SK-N-SH (cell line): ENCODE data around the gene VDR. TPM values are rescaled to one million over a fixed set of nuclear protein-coding genes. Genes with fewer than 3 reads are reported as not detected.
A peak's percentile ranks its signal among the peaks of the same experiment; 100 is the strongest.

Source experiments
- CTCF ChIA-PET: fragments of 300-600, 350-600 bp; formaldehyde crosslinking; extraction: SDS; loops from one replicate; lab custom pipeline; 2021; lab: Yijun Ruan, JAX
- POLR2A ChIA-PET: fragments of 350-600 bp; sonication (Branson Sonifier 250); formaldehyde crosslinking; extraction: SDS; loops from one replicate; lab custom pipeline; 2020; ENCODE audit warnings: antibody characterized with exemption, inconsistent platforms; lab: Yijun Ruan, JAX
- DNase-seq: peaks from one replicate; pipeline ENCODE4 v3.0.0; 2012
- H2AFZ ChIP-seq: fragments of 200-600 bp; sonication (generic); 2 replicates; pipeline ENCODE4 v1.8.1; 2016; ENCODE audit warnings: antibody characterized with exemption, mild to moderate bottlenecking, low read depth
- H3F3A ChIP-seq: fragments of 200-600 bp; sonication (generic); replicated peaks from 2 replicates; pipeline ENCODE3; 2016; ENCODE audit warnings: antibody characterized with exemption, mild to moderate bottlenecking; ENCODE audit not compliant: insufficient read depth
- H3K27ac ChIP-seq, 2 experiments: fragments of 200-500 bp in 1 of 2; fragments of 200-600 bp in 1 of 2; sonication (Bioruptor generic) in 1 of 2; sonication (generic), shearing (Covaris generic) in 1 of 2; 2 replicates each; pipeline versions ENCODE4 v1.5.1 to v1.6.1; 2014 to 2016; ENCODE audit warnings: low read depth in 2 of 2, inconsistent platforms in 1 of 2, low read length in 1 of 2, mild to moderate bottlenecking in 1 of 2, mixed read lengths in 1 of 2
- H3K27me3 ChIP-seq: fragments of 200-600 bp; sonication (generic), shearing (Covaris generic); 2 replicates; pipeline ENCODE4 v1.6.1; 2016; ENCODE audit warnings: mixed run types; ENCODE audit not compliant: insufficient read depth
- H3K36me3 ChIP-seq, 2 experiments: fragments of 200-500 bp in 1 of 2; fragments of 200-600 bp in 1 of 2; sonication (Bioruptor generic) in 1 of 2; sonication (generic) in 1 of 2; replicated peaks in 1 of 2; 2 replicates each; pipeline versions ENCODE3 to v1.5.1; 2014 to 2016; ENCODE audit warnings: low read length in 1 of 2, mild to moderate bottlenecking in 1 of 2; ENCODE audit not compliant: insufficient read depth in 2 of 2, control insufficient read depth in 1 of 2
- H3K4me1 ChIP-seq, 2 experiments: fragments of 200-500 bp in 1 of 2; fragments of 200-600 bp in 1 of 2; sonication (Bioruptor generic) in 1 of 2; sonication (generic), shearing (Covaris generic) in 1 of 2; 2 replicates each; pipeline versions ENCODE4 v1.5.1 to v1.6.1; 2014 to 2016; ENCODE audit warnings: low read depth in 1 of 2, low read length in 1 of 2, mixed run types in 1 of 2; ENCODE audit not compliant: insufficient read depth in 2 of 2, control insufficient read depth in 1 of 2
- H3K4me2 ChIP-seq: fragments of 200-600 bp; sonication (generic), shearing (Covaris generic); 2 replicates; pipeline ENCODE4 v1.6.1; 2017; ENCODE audit warnings: mixed run types
- H3K4me3 ChIP-seq, 2 experiments: fragments of 200-500 bp in 1 of 2; fragments of 200-600 bp in 1 of 2; sonication (Bioruptor generic) in 1 of 2; sonication (generic), shearing (Covaris generic) in 1 of 2; 2 replicates each; pipeline versions ENCODE4 v1.5.1 to v1.8.1; 2014 to 2016; ENCODE audit warnings: low read depth in 2 of 2, inconsistent platforms in 1 of 2, low read length in 1 of 2, mild to moderate bottlenecking in 1 of 2, mixed read lengths in 1 of 2, moderate library complexity in 1 of 2
- H3K79me2 ChIP-seq: fragments of 200-600 bp; sonication (generic); 2 replicates; pipeline ENCODE4 v1.8.1; 2017; ENCODE audit warnings: mild to moderate bottlenecking; ENCODE audit not compliant: insufficient read depth
- H3K9ac ChIP-seq: fragments of 200-600 bp; sonication (generic); 2 replicates; pipeline ENCODE4 v1.6.1; 2017; ENCODE audit warnings: mixed run types
- H3K9me2 ChIP-seq: fragments of 200-600 bp; sonication (generic); 2 replicates; pipeline ENCODE4 v1.6.1; 2017; ENCODE audit warnings: mixed run types
- H3K9me3 ChIP-seq: fragments of 200-600 bp; sonication (generic); 2 replicates; pipeline ENCODE4 v1.6.1; 2017; ENCODE audit warnings: mixed run types, mild to moderate bottlenecking, moderate library complexity
- H4K20me1 ChIP-seq: fragments of 200-600 bp; sonication (generic); 2 replicates; pipeline ENCODE4 v1.6.1; 2017; ENCODE audit warnings: mild to moderate bottlenecking, mixed run types; ENCODE audit not compliant: insufficient read depth
- CHD2 ChIP-seq: fragments of 150-350 bp; IDR thresholded peaks from 2 replicates; pipeline ENCODE4 v1.6.1; 2018; ENCODE audit warnings: low read length; ENCODE audit not compliant: partially characterized antibody
- ELF1 ChIP-seq: IDR thresholded peaks from 2 replicates; pipeline ENCODE4 v1.4.0; 2012
- EP300 ChIP-seq, 2 experiments: IDR thresholded peaks; 2 replicates each; pipeline versions ENCODE4 v1.4.0 to v1.6.1; 2012; ENCODE audit warnings: borderline replicate concordance in 1 of 2, low read depth in 1 of 2, low read length in 1 of 2
- EZH2phosphoT487 ChIP-seq: fragments of 200-600 bp; sonication (generic); IDR thresholded peaks from 2 replicates; pipeline ENCODE4 v1.6.1; 2017; ENCODE audit warnings: low read depth, mixed run types, mild to moderate bottlenecking, antibody characterized with exemption, moderate library complexity, borderline replicate concordance
- FOSL2 ChIP-seq: IDR thresholded peaks from 2 replicates; pipeline ENCODE4 v1.4.0; 2012; ENCODE audit warnings: low read depth, mild to moderate bottlenecking, moderate library complexity, borderline replicate concordance
- JUND ChIP-seq: IDR thresholded peaks from 2 replicates; pipeline ENCODE4 v1.4.0; 2012
- MEF2A ChIP-seq: IDR thresholded peaks from 2 replicates; pipeline ENCODE4 v1.4.0; 2012; ENCODE audit warnings: low read depth, borderline replicate concordance
- MXI1 ChIP-seq: IDR thresholded peaks from 2 replicates; pipeline ENCODE4 v1.6.1; 2012; ENCODE audit warnings: mild to moderate bottlenecking, low read depth, low read length, improper control_type of control experiment
- NFIC ChIP-seq: IDR thresholded peaks from 2 replicates; pipeline ENCODE4 v1.4.0; 2012; ENCODE audit warnings: borderline replicate concordance
- POLR2AphosphoS5 ChIP-seq: IDR thresholded peaks from 2 replicates; pipeline ENCODE4 v1.6.1; 2012; ENCODE audit warnings: low read depth, low read length
- RAD21 ChIP-seq: IDR thresholded peaks from 2 replicates; pipeline ENCODE4 v1.6.1; 2012; ENCODE audit warnings: mild to moderate bottlenecking, low read length
- RCOR1 ChIP-seq: fragments of 150-350 bp; IDR thresholded peaks from 2 replicates; pipeline ENCODE4 v1.6.1; 2017; ENCODE audit warnings: antibody characterized with exemption, low read length
- RFX5 ChIP-seq: IDR thresholded peaks from 2 replicates; pipeline ENCODE4 v1.6.1; 2012; ENCODE audit warnings: mild to moderate bottlenecking, improper control_type of control experiment, low read length
- SIN3A ChIP-seq: IDR thresholded peaks from 2 replicates; pipeline ENCODE4 v1.6.1; 2012; ENCODE audit warnings: low read depth, mild to moderate bottlenecking, low read length, moderate library complexity, borderline replicate concordance
- TCF12 ChIP-seq: IDR thresholded peaks from 2 replicates; pipeline ENCODE4 v1.4.0; 2012
- YY1 ChIP-seq: IDR thresholded peaks from 2 replicates; pipeline ENCODE4 v1.4.0; 2012; ENCODE audit warnings: low read depth, mild to moderate bottlenecking
- WGBS: methylation state at CpG from one replicate; pipeline ENCODE4 v1.1.6; 2017; ENCODE audit warnings: low lambda C conversion rate; 5-methylcytosine and 5-hydroxymethylcytosine counted together
- polyA plus RNA-seq, 3 experiments: library from polyadenylated mRNA; depleted of rRNA; stranded (reverse); fragments of >200 nt; gene quantifications; 2 replicates each; pipeline ENCODE4 v1.2.3, GENCODE V29; 2012
- TF ChIP-seq, protein P1 (sequence below): IDR thresholded peaks from 2 replicates; pipeline ENCODE4 v1.4.0; 2012; ENCODE audit warnings: low read depth
- TF ChIP-seq, protein P2 (sequence below): IDR thresholded peaks from 2 replicates; pipeline ENCODE4 v1.4.0; 2012; ENCODE audit warnings: low read depth, borderline replicate concordance
- TF ChIP-seq, protein P3 (sequence below): fragments of 200-600 bp; sonication (generic); IDR thresholded peaks from 2 replicates; pipeline ENCODE4 v1.6.1; 2017; ENCODE audit warnings: antibody characterized with exemption, mild to moderate bottlenecking, moderate library complexity
- TF ChIP-seq, protein P4 (sequence below): fragments of 150-350 bp; IDR thresholded peaks from 2 replicates; pipeline ENCODE4 v1.6.1; 2016; ENCODE audit warnings: mild to moderate bottlenecking, low read depth, low read length

The VDR gene
- polyA plus RNA-seq, 1 of the 3 experiments (the other 2 are of a cell fraction), result 0.33 TPM

DNA sequence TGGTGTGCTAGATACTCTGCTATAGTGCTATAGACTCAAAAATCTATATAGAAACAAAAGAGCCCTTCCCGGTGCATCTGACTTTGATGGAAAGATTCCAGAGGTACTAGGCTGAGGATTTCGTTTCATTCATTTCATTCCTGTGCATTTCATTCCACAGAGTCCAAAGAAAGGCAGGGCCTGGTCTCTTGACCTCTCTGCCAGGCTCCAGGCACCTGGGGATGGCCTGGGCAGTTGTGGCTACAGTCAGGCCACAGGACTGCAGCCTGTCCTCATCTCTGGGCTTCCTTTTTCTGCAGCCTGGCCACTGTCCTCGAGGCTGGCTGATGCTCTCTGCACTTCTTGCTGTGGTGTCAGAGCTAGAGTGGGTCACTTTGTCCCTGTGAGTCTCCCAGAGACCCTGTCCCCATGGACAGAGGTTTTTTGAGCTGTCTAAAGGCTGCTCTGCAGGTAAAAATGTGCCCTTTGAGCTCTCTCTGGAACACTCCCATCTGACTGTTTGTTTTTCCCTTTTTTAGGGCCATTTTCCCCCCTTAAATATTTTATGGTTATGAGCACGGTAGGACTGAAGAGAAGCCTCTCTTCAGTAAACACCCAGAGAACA, 3.2 kb upstream of the VDR start:
- no peak overlapping the region for H3K4me2 ChIP-seq
- TF ChIP-seq MEF2A, result no peak
- no peak for TF ChIP-seq EP300 (IDR thresholded peaks at IDR 0.05; ENCODE audit: borderline replicate concordance in 1 of 2, low read depth in 1 of 2, low read length in 1 of 2)
- TF ChIP-seq MXI1, result no peak
- no peak for TF ChIP-seq EZH2phosphoT487
- no peak for TF ChIP-seq RCOR1
- TF ChIP-seq, protein P1, sequence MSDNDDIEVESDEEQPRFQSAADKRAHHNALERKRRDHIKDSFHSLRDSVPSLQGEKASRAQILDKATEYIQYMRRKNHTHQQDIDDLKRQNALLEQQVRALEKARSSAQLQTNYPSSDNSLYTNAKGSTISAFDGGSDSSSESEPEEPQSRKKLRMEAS, result no peak
- no peak for TF ChIP-seq POLR2AphosphoS5
- TF ChIP-seq SIN3A, result no peak
- TF ChIP-seq FOSL2, result no peak
- no peak for TF ChIP-seq JUND
- TF ChIP-seq, protein P2, sequence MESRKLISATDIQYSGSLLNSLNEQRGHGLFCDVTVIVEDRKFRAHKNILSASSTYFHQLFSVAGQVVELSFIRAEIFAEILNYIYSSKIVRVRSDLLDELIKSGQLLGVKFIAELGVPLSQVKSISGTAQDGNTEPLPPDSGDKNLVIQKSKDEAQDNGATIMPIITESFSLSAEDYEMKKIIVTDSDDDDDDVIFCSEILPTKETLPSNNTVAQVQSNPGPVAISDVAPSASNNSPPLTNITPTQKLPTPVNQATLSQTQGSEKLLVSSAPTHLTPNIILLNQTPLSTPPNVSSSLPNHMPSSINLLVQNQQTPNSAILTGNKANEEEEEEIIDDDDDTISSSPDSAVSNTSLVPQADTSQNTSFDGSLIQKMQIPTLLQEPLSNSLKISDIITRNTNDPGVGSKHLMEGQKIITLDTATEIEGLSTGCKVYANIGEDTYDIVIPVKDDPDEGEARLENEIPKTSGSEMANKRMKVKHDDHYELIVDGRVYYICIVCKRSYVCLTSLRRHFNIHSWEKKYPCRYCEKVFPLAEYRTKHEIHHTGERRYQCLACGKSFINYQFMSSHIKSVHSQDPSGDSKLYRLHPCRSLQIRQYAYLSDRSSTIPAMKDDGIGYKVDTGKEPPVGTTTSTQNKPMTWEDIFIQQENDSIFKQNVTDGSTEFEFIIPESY, result no peak
- TF ChIP-seq CHD2, result no peak
- no peaks in the 10 kb centered on the region for H3K9me3 ChIP-seq
- peaks cover 16% of the 10 kb centered on the region for H3K27me3 ChIP-seq
- ChIA-PET CTCF (interaction anchor here (0.6 to 1.8 kb wide), 2 partner anchors 18 to 42 kb away, joined by 3 to 5 read pairs; no protein-coding TSS in a partner anchor), POLR2A (no interaction called here)
- H3F3A ChIP-seq, result peaks cover 4% of the 10 kb centered on the region
- no peak for DNase-seq
- H3K4me1 ChIP-seq, result peaks cover 6 to 18% of the 10 kb centered on the region in 2 experiments; a peak in 2 of 4 replicates
- no peaks in the 10 kb centered on the region for H3K9me2 ChIP-seq
- no peaks in the 10 kb centered on the region for H3K79me2 ChIP-seq
- H3K9ac ChIP-seq, result no peak overlapping the region
- no peak overlapping the region for H3K4me3 ChIP-seq
- H2AFZ ChIP-seq, result no peak overlapping the region
- H3K36me3 ChIP-seq, result no peaks in the 10 kb centered on the region
- WGBS, result 29% methylated on average over 4 of the region's 4 CpGs
- H3K27ac ChIP-seq, result no peak overlapping the region
- H4K20me1 ChIP-seq, result no peaks in the 10 kb centered on the region

DNA sequence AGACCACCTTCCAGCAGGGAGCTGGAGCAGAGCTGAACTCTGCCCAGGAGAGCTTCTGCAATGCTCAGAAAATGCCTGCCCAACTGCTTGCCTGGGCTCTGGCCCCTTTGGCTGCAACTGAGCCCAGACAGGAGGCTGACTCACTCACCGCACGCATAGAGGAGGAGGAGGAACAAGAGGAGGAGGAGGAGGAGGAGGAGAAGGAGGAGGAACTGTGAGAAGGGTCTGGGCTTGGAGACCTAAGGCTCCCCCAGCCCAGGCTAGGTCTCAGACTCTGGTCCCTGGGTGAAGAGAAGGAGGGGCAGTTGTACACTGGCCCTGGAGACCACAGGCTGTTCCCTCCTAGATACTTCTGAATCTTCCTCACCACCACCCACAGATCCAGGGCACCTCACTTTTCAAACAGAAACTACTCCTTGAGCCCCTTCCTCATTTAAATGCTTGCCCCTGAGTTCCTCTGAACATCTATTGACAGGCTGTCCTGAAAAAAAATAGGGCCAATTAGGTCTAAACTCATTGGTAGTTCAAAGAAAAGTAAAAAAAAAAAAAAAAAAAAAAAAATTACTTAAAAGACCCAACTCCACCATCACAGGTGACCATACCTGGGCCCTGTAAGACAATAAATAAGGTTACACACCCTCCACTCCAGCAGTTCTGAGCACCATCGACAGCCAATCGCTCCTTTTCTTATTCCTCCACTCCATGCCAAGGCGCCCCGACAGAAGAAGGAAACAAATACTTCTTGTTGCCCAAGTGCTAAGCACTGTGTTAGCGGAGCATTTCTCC, 674 bp downstream of the VDR start:
- Histone ChIP-seq H3K79me2 (no peaks in the 10 kb centered on the region), H3K27ac (no peak overlapping the region), H3K4me1 (peaks cover 7 to 18% of the 10 kb centered on the region in 2 experiments; a peak in 2 of 4 replicates), H3K36me3 (no peaks in the 10 kb centered on the region), H3K4me3 (peak overlapping the region; percentile 51 to 73), H3K9me3 (no peaks in the 10 kb centered on the region), H2AFZ (peak overlapping the region; percentile 91), H4K20me1 (no peaks in the 10 kb centered on the region), H3F3A (peaks cover 4% of the 10 kb centered on the region), H3K9ac (no peak overlapping the region), H3K9me2 (no peaks in the 10 kb centered on the region), H3K27me3 (peaks cover 11% of the 10 kb centered on the region), H3K4me2 (peak overlapping the region; percentile 98)
- ChIA-PET POLR2A (interaction anchor here (1.3 kb wide), 1 partner anchor 201 kb away, joined by 5 read pairs; the partner anchor contains the start of gene SENP1), CTCF (interaction anchor here (0.6 to 4.1 kb wide), 34 partner anchors 8 to 714 kb away, joined by 3 to 70 read pairs (median 4); partner anchors contain the start of gene TMEM106C)
- WGBS, result 4% methylated on average over 7 of the region's 7 CpGs
- no peak for DNase-seq
- no peak for TF ChIP-seq YY1
- TF ChIP-seq NFIC, result no peak
- no peak for TF ChIP-seq RFX5
- no peak for TF ChIP-seq EP300 (IDR thresholded peaks at IDR 0.05; ENCODE audit: borderline replicate concordance in 1 of 2, low read depth in 1 of 2, low read length in 1 of 2)
- no peak for TF ChIP-seq MXI1
- TF ChIP-seq EZH2phosphoT487, result no peak
- TF ChIP-seq POLR2AphosphoS5, result no peak
- TF ChIP-seq, protein P3, sequence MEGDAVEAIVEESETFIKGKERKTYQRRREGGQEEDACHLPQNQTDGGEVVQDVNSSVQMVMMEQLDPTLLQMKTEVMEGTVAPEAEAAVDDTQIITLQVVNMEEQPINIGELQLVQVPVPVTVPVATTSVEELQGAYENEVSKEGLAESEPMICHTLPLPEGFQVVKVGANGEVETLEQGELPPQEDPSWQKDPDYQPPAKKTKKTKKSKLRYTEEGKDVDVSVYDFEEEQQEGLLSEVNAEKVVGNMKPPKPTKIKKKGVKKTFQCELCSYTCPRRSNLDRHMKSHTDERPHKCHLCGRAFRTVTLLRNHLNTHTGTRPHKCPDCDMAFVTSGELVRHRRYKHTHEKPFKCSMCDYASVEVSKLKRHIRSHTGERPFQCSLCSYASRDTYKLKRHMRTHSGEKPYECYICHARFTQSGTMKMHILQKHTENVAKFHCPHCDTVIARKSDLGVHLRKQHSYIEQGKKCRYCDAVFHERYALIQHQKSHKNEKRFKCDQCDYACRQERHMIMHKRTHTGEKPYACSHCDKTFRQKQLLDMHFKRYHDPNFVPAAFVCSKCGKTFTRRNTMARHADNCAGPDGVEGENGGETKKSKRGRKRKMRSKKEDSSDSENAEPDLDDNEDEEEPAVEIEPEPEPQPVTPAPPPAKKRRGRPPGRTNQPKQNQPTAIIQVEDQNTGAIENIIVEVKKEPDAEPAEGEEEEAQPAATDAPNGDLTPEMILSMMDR, result peak; percentile 11; the same call in 1 of the 2 replicates
- TF ChIP-seq, protein P1, result no peak
- no peak for TF ChIP-seq ELF1
- no peak for TF ChIP-seq TCF12
- TF ChIP-seq FOSL2, result peak; percentile 68; the same call in 1 of the 2 replicates
- no peak for TF ChIP-seq RAD21
- TF ChIP-seq, protein P4, sequence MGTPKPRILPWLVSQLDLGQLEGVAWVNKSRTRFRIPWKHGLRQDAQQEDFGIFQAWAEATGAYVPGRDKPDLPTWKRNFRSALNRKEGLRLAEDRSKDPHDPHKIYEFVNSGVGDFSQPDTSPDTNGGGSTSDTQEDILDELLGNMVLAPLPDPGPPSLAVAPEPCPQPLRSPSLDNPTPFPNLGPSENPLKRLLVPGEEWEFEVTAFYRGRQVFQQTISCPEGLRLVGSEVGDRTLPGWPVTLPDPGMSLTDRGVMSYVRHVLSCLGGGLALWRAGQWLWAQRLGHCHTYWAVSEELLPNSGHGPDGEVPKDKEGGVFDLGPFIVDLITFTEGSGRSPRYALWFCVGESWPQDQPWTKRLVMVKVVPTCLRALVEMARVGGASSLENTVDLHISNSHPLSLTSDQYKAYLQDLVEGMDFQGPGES, result no peak
